ENCODE results near the gene NKRF.

NKRF gene

DNA sequence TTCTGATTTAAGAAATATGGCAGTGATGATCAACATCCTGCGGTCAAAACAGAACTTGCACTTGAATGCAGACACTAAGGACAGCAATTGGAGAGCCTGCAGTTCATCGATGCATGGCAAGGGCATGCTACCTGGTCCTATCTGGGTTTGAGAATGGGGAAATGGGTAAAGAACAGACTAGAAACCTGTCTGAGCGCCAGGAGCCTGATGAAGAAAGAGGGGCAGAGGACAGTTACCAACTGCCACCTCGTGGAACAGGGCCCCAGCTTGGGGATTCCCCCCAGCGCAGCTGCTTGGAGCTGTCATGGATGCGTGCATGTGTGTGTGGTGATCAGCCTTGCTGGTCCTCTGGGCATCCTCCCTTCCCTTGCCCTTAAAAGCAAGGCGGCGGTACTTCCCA is 30.2 kb upstream of the NKRF start:
- Histone ChIP-seq H3K4me3 (ENCODE audit: low read length) (no peak overlapping the region), H3K9me3 (ENCODE audit: insufficient read depth, low read depth, low read length) (no peaks in the 10 kb centered on the region), H3K36me3 (ENCODE audit: insufficient read depth, low read depth, low read length) (peaks cover 14% of the 10 kb centered on the region; the same call in 1 of the 2 replicates), H3K9ac (ENCODE audit: low read depth, low read length) (no peak overlapping the region), H3K27ac (ENCODE audit: low read length) (no peak overlapping the region), H3K27me3 (ENCODE audit: insufficient read depth, low read length) (no peaks in the 10 kb centered on the region), H3K4me1 (ENCODE audit: insufficient read depth, low read length) (no peaks in the 10 kb centered on the region; the same call in 1 of the 2 replicates)

DNA sequence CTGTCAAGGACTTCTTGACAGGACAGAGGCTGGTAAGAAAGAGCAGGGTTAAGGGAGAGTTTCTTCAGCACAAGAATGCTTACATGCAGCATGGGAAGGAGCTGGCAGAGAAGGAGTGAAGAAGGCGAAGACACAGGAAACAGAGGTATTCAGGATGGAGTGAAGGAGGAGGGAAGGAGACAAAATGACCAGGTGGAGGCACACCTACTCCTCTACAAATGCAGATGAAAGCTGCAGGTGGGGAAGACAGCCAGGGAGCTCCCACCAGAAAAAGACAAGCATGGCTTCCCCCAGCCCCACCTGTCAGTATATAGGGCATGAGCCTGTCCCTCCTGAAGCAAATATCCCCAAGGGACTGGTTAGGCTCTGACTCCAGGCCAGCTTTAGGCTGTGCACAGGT is 29.6 kb upstream of the NKRF start:
- no peak overlapping the region for H3K27ac ChIP-seq (ENCODE audit: low read length)
- no peaks in the 10 kb centered on the region for H3K9me3 ChIP-seq (ENCODE audit: insufficient read depth, low read depth, low read length)
- H3K4me3 ChIP-seq (ENCODE audit: low read length): 0 out of 2 replicates have a peak overlapping the region, but pooled peaks have one; percentile 13
- H3K36me3 ChIP-seq (ENCODE audit: insufficient read depth, low read depth, low read length): peaks cover 14% of the 10 kb centered on the region; the same call in 1 of the 2 replicates
- no peak overlapping the region for H3K9ac ChIP-seq (ENCODE audit: low read depth, low read length)
- no peaks in the 10 kb centered on the region; the same call in 1 of the 2 replicates for H3K4me1 ChIP-seq (ENCODE audit: insufficient read depth, low read length)
- H3K27me3 ChIP-seq (ENCODE audit: insufficient read depth, low read length): no peaks in the 10 kb centered on the region

DNA sequence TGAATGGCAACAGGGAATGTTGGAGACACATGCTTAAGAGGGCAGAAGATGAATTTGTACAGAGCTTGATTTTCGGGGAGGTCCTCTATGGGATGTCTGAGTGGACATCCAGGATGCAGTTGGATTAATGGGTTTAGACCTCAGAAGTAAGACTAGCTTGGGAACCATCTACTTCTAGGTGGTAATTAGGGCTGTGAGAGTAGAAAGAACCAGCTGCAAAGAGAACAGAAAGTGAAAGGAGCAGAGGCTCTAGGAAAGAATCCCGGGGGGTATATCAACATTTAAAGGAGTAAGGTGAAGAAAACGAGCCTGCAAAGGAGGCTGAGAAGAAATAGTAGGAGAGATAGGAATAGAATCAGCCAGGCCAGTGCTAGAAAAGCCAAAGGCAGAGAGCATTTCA is 29.0 kb upstream of the NKRF start:
- Histone ChIP-seq H3K9me3 (ENCODE audit: insufficient read depth, low read depth, low read length) (no peaks in the 10 kb centered on the region), H3K4me3 (ENCODE audit: low read length) (0 out of 2 replicates have a peak overlapping the region, but pooled peaks have one; percentile 13), H3K27ac (ENCODE audit: low read length) (no peak overlapping the region), H3K9ac (ENCODE audit: low read depth, low read length) (no peak overlapping the region), H3K4me1 (ENCODE audit: insufficient read depth, low read length) (no peaks in the 10 kb centered on the region; the same call in 1 of the 2 replicates), H3K27me3 (ENCODE audit: insufficient read depth, low read length) (no peaks in the 10 kb centered on the region), H3K36me3 (ENCODE audit: insufficient read depth, low read depth, low read length) (peaks cover 10% of the 10 kb centered on the region; the same call in 1 of the 2 replicates)

DNA sequence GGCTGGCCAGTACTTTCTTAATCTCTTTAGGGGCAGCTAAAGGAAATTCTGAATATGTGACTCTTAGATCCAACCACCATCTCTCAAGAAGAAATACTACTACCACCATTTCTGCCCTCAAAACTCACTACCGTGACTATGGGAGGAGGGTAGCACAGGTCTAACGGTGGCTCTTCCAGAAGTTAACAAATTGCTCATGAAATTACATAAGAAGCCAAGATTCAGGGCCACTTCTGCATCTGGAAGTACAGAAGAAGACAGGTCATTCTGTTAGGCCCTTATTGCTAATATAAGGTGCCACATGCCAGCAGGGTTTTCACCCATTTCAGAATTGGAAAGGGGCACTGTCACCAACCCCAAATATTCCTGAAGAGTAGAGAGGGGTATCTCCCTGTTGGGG is 19.6 kb upstream of the NKRF start:
- no peak overlapping the region for H3K9ac ChIP-seq (ENCODE audit: low read depth, low read length)
- H3K27me3 ChIP-seq (ENCODE audit: insufficient read depth, low read length): no peaks in the 10 kb centered on the region
- no peak overlapping the region for H3K4me3 ChIP-seq (ENCODE audit: low read length)
- no peaks in the 10 kb centered on the region for H3K9me3 ChIP-seq (ENCODE audit: insufficient read depth, low read depth, low read length)
- H3K4me1 ChIP-seq (ENCODE audit: insufficient read depth, low read length): no peaks in the 10 kb centered on the region
- H3K36me3 ChIP-seq (ENCODE audit: insufficient read depth, low read depth, low read length): no peaks in the 10 kb centered on the region; the same call in 1 of the 2 replicates
- H3K27ac ChIP-seq (ENCODE audit: low read length): no peak overlapping the region

DNA sequence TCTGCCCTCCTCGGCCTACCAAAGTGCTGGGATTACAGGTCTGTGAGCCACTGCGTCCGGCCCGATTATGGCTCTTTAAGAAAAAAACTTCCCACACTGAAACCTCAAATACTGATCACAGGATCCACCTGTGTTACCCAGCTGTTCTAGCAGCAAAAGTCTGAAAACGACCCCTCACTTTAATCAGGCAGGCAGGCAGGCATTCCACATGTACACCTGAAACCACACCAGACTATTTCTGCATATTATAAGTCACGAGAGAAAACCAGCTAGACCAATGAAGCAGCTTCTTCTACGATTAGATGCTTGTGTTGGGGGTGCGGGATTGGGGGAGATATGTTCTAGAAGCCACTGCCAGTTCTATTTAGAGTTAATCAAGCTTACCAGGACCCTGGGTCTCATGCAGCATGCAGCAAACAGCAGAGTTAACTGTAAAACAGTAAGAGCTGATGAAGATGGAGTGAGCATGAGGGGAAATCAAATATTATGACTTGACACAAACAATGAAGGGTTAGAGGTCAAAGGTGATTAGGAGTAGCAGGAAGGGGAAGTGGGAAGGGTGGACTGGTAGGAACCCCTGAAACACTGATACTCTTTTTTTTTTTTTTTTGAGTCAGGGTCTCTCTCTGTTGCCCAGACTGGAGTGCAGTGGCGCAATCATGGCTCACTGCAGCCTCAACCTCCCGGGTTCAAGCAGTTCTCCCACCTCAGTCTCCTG is 18.9 kb upstream of the NKRF start:
- Histone ChIP-seq H3K4me3 (ENCODE audit: low read length) (no peak overlapping the region), H3K4me1 (ENCODE audit: insufficient read depth, low read length) (no peaks in the 10 kb centered on the region), H3K27ac (ENCODE audit: low read length) (no peak overlapping the region), H3K9ac (ENCODE audit: low read depth, low read length) (no peak overlapping the region), H3K36me3 (ENCODE audit: insufficient read depth, low read depth, low read length) (no peaks in the 10 kb centered on the region; the same call in 1 of the 2 replicates), H3K27me3 (ENCODE audit: insufficient read depth, low read length) (no peaks in the 10 kb centered on the region), H3K9me3 (ENCODE audit: insufficient read depth, low read depth, low read length) (no peaks in the 10 kb centered on the region)

DNA sequence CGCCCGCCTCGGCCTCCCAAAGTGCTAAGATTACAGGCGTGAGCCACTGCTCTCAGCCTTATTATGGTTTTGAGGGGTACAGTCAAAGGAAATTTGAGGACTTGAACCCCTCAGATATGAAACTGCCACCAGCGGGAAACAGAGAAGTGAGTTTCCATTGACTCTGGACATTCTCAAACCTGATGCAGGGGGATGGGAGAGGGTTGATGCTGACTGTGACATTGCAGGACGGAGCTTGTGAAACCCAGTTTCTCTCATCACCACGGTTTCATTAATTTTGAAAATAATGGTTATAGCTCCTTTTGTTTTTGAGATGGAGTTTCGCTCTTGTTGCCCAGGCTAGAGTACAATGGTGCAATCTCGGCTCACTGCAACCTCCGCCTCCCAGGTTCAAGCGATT is 18.2 kb upstream of the NKRF start:
- Histone ChIP-seq H3K36me3 (ENCODE audit: insufficient read depth, low read depth, low read length) (no peaks in the 10 kb centered on the region; the same call in 1 of the 2 replicates), H3K27me3 (ENCODE audit: insufficient read depth, low read length) (no peaks in the 10 kb centered on the region), H3K4me1 (ENCODE audit: insufficient read depth, low read length) (no peaks in the 10 kb centered on the region), H3K9me3 (ENCODE audit: insufficient read depth, low read depth, low read length) (no peaks in the 10 kb centered on the region), H3K9ac (ENCODE audit: low read depth, low read length) (no peak overlapping the region), H3K27ac (ENCODE audit: low read length) (no peak overlapping the region), H3K4me3 (ENCODE audit: low read length) (no peak overlapping the region)

DNA sequence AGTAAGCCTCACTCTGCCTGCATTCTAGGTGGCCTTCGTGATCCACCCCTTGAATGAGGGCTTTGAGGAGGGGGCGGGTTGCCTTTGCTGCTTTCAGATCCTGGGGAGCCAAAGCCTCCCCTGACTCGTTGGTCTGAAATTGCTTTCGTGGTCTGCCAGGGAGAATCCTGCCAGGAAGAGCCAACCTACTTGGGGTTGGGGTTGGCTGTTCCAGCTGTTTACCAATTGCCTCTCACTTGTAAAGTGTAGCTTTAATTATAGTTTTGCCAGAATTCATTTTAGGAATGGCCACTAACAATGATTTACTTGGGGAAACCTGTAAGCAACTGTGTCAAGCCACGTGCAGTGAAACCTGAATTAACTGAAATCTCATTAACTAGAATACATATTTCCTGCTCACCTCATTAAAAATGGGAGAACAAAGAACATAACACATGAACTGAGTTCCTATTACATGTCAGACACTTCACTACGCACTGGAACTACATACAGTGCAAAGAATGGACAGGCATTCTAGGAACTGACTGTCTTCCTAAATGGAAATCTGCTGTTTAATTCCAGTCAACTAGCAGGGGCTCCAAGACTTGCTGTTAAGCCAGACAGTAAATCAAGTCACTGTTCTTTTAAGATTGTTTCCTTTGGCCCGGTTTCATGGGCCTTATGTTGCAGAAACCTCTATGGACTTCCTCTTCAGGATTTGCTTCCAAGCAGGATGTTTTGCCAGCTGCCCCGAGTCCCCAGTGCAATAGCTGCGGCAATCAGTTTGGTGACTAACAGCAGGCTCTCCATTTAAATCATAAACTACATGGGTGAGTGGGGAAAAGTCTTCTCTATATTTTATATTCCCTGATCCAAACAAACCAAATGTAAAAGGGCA is 16.4 kb upstream of the NKRF start:
- Histone ChIP-seq H3K27ac (ENCODE audit: low read length) (no peak overlapping the region), H3K9me3 (ENCODE audit: insufficient read depth, low read depth, low read length) (no peaks in the 10 kb centered on the region), H3K36me3 (ENCODE audit: insufficient read depth, low read depth, low read length) (no peaks in the 10 kb centered on the region; the same call in 1 of the 2 replicates)

DNA sequence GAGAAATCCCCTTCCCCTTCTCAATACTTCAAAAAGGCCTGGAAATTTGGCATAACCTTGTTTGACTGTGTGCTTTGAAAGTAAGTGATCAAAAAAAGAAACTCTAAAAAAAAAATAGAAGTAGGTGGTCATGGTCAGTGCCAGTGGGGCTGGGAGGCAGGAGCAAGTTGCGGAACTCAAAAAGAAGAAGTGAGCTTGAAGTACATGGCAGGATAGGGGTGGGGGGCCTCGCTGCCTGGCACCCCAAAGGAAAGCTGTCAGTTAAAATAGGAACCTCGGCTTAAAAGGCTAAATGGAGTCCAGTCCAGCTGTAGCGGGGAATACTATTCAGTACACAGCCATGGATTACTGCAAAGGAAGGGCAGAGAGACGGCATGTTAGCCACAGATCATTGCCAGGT is 12.2 kb upstream of the NKRF start:
- Histone ChIP-seq H3K9ac (ENCODE audit: low read depth, low read length) (no peak overlapping the region), H3K9me3 (ENCODE audit: insufficient read depth, low read depth, low read length) (no peaks in the 10 kb centered on the region), H3K27ac (ENCODE audit: low read length) (no peak overlapping the region), H3K4me1 (ENCODE audit: insufficient read depth, low read length) (peaks cover 11% of the 10 kb centered on the region; the same call in 1 of the 2 replicates), H3K27me3 (ENCODE audit: insufficient read depth, low read length) (no peaks in the 10 kb centered on the region), H3K4me3 (ENCODE audit: low read length) (no peak overlapping the region), H3K36me3 (ENCODE audit: insufficient read depth, low read depth, low read length) (no peaks in the 10 kb centered on the region)

More for the DNA sequence above, 16.4 kb upstream of the NKRF start:
- no peak overlapping the region for H3K4me3 ChIP-seq (ENCODE audit: low read length)
- no peak overlapping the region for H3K9ac ChIP-seq (ENCODE audit: low read depth, low read length)
- no peaks in the 10 kb centered on the region for H3K27me3 ChIP-seq (ENCODE audit: insufficient read depth, low read length)
- peaks cover 8% of the 10 kb centered on the region; the same call in 1 of the 2 replicates for H3K4me1 ChIP-seq (ENCODE audit: insufficient read depth, low read length)

DNA sequence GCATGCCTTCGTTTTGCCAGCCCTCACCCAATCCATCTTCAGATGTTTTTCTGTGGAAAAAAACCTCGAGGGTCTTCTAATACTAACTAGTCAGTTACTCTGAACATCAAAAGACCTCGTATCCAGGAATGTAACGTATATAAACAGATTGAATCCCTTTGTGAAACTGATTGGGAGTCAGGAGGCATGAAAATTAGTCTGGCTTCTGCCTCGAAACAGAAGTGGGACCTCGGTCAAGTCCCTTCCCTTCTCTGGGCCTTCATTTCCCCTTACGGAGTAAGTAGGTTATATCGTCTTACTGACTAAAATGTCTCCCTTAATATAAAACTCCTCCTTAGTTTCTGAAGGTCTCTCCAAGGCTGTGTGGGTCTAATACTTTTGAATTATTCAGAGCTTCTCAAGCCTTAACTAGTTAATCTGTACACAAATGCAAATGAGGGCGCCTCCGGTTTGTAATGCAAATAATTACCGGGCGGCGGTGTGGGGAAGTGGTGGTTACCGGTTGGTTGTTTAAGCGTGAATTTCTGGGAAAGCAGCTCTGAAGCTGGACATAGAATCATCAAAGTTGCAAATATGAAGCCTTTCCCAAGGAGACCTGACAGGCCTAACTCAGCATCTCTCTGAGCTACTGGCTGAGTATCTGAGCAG is 11.4 kb upstream of the NKRF start:
- Histone ChIP-seq H3K4me1 (ENCODE audit: insufficient read depth, low read length) (peaks cover 11% of the 10 kb centered on the region; the same call in 1 of the 2 replicates), H3K27me3 (ENCODE audit: insufficient read depth, low read length) (no peaks in the 10 kb centered on the region), H3K9me3 (ENCODE audit: insufficient read depth, low read depth, low read length) (no peaks in the 10 kb centered on the region), H3K4me3 (ENCODE audit: low read length) (peak overlapping the region; percentile 38; the same call in 1 of the 2 replicates), H3K36me3 (ENCODE audit: insufficient read depth, low read depth, low read length) (no peaks in the 10 kb centered on the region), H3K9ac (ENCODE audit: low read depth, low read length) (no peak overlapping the region), H3K27ac (ENCODE audit: low read length) (no peak overlapping the region)

DNA sequence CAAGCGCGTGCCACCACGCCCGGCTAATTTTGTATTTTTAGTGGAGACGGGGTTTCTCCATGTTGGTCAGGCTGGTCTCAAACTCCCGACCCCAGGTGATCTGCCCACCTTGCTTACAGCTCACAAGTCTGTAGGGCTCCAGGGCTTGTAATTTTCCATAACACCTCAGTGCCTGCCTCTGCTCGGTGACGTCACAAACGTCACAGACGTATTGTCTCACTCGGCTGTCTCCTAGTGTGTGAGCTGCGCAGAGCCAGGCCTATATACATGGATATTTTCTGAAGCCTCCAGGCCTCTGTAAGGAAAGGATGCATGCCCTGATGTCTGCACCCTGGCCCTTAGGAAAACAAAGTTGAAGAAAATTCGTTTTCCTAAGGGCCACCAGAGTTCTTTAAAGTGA is 8.6 kb upstream of the NKRF start:
- Histone ChIP-seq H3K36me3 (ENCODE audit: insufficient read depth, low read depth, low read length) (no peaks in the 10 kb centered on the region), H3K27me3 (ENCODE audit: insufficient read depth, low read length) (no peaks in the 10 kb centered on the region), H3K9ac (ENCODE audit: low read depth, low read length) (no peak overlapping the region), H3K27ac (ENCODE audit: low read length) (no peak overlapping the region), H3K9me3 (ENCODE audit: insufficient read depth, low read depth, low read length) (no peaks in the 10 kb centered on the region), H3K4me1 (ENCODE audit: insufficient read depth, low read length) (peaks cover 11% of the 10 kb centered on the region; the same call in 1 of the 2 replicates), H3K4me3 (ENCODE audit: low read length) (no peak overlapping the region)

DNA sequence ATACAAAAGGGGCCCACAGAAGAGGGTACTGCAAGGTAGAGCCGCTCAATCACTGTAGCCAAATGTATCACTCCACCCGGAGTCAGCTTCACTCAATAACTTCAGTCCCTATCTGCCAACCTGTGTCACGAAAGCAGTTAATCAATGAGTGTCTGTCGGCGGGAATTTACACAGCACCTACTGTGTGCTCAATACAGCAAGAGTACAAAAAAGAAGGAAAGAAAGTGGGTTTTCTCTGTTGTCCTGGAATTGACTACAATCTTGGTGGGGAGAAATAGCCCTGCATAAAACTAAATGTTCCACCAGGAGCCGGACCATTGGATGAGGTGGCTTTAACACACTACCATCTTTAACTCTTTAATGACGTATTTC is 780 bp upstream of the NKRF start:
- Histone ChIP-seq H3K4me1 (ENCODE audit: insufficient read depth, low read length) (no peaks in the 10 kb centered on the region), H3K27ac (ENCODE audit: low read length) (no peak overlapping the region), H3K27me3 (ENCODE audit: insufficient read depth, low read length) (peaks cover 32% of the 10 kb centered on the region), H3K9me3 (ENCODE audit: insufficient read depth, low read depth, low read length) (no peaks in the 10 kb centered on the region), H3K4me3 (ENCODE audit: low read length) (peak overlapping the region; percentile 82; the same call in 1 of the 2 replicates), H3K9ac (ENCODE audit: low read depth, low read length) (peak overlapping the region; percentile 92; the same call in 1 of the 2 replicates), H3K36me3 (ENCODE audit: insufficient read depth, low read depth, low read length) (peaks cover 4% of the 10 kb centered on the region; the same call in 1 of the 2 replicates)
